SK-N-SH treated with all-trans-retinoic acid at 6 μM for 48 hours (cell line): Measurements from ENCODE around the gene LRRC52.

Experiments used
- ARNTL ChIP-seq: fragments of 450-650 bp; formaldehyde crosslinking; IDR thresholded peaks from 2 replicates; pipeline ENCODE4 v1.5.0; 2020; ENCODE audit warnings: low read depth, mild to moderate bottlenecking, moderate library complexity, borderline replicate concordance
- CREB5 ChIP-seq: fragments of 250-450 bp; sonication (Bioruptor Pico); IDR thresholded peaks from 2 replicates; pipeline ENCODE4 v1.5.1; 2020; ENCODE audit warnings: low read depth, mild to moderate bottlenecking, moderate library complexity
- GLIS3 ChIP-seq: fragments of 250-450 bp; sonication (Bioruptor Pico); IDR thresholded peaks from 2 replicates; pipeline ENCODE4 v1.5.0; 2020; ENCODE audit warnings: mild to moderate bottlenecking, moderate library complexity
- OSR1 ChIP-seq: fragments of 250-450 bp; sonication (Bioruptor Pico); IDR thresholded peaks from 2 replicates; pipeline ENCODE4 v1.8.0; 2022; ENCODE audit warnings: moderate library complexity, mild to moderate bottlenecking, inconsistent platforms
- POU6F1 ChIP-seq: fragments of 250-450 bp; sonication (Bioruptor Pico); IDR thresholded peaks from 2 replicates; pipeline ENCODE4 v1.8.0; 2021; ENCODE audit warnings: low read depth, mild to moderate bottlenecking, moderate library complexity, borderline replicate concordance
- RARB ChIP-seq: fragments of 250-450 bp; sonication (Bioruptor Pico); IDR thresholded peaks from 2 replicates; pipeline ENCODE4 v1.8.0; 2021; ENCODE audit warnings: mild to moderate bottlenecking, moderate library complexity
- TCF4 ChIP-seq: fragments of 250-450 bp; sonication (Bioruptor Pico); IDR thresholded peaks from 2 replicates; pipeline ENCODE4 v1.8.0; 2021; ENCODE audit warnings: mild to moderate bottlenecking, moderate library complexity, borderline replicate concordance
- TOX ChIP-seq: fragments of 250-450 bp; sonication (Bioruptor Pico); IDR thresholded peaks from 2 replicates; pipeline ENCODE4 v1.8.0; 2021; ENCODE audit warnings: mild to moderate bottlenecking, moderate library complexity, borderline replicate concordance
- ZC3H10 ChIP-seq: fragments of 250-450 bp; sonication (Bioruptor Pico); IDR thresholded peaks from 2 replicates; pipeline ENCODE4 v1.5.1; 2021; ENCODE audit warnings: mild to moderate bottlenecking, moderate library complexity
- ZFP3 ChIP-seq: fragments of 250-450 bp; sonication (Bioruptor Pico); IDR thresholded peaks from 2 replicates; pipeline ENCODE4 v1.5.0; 2020; ENCODE audit warnings: mild to moderate bottlenecking, moderate library complexity
- ZNF565 ChIP-seq: fragments of 450-650 bp; formaldehyde crosslinking; conservative IDR thresholded peaks from 2 replicates; pipeline ENCODE4 v1.5.0; 2020; ENCODE audit warnings: low read depth, mild to moderate bottlenecking, moderate library complexity
- ZNF8 ChIP-seq: fragments of 450-650 bp; formaldehyde crosslinking; IDR thresholded peaks from 2 replicates; pipeline ENCODE4 v1.5.0; 2020; ENCODE audit warnings: mild to moderate bottlenecking, moderate library complexity
- TF ChIP-seq, protein P1 (sequence below): fragments of 250-450 bp; sonication (Bioruptor Pico); IDR thresholded peaks from 2 replicates; pipeline ENCODE4 v1.8.0; 2020; ENCODE audit warnings: mild to moderate bottlenecking, moderate library complexity, borderline replicate concordance
- TF ChIP-seq, protein P2 (sequence below): fragments of 250-450 bp; sonication (Bioruptor Pico); IDR thresholded peaks from 2 replicates; pipeline ENCODE4 v1.5.0; 2020; ENCODE audit warnings: mild to moderate bottlenecking, moderate library complexity

GRCh38 chr1:165586398-165586797 lies 42.6 kb downstream of the LRRC52 start:
- TF ChIP-seq, protein P1, sequence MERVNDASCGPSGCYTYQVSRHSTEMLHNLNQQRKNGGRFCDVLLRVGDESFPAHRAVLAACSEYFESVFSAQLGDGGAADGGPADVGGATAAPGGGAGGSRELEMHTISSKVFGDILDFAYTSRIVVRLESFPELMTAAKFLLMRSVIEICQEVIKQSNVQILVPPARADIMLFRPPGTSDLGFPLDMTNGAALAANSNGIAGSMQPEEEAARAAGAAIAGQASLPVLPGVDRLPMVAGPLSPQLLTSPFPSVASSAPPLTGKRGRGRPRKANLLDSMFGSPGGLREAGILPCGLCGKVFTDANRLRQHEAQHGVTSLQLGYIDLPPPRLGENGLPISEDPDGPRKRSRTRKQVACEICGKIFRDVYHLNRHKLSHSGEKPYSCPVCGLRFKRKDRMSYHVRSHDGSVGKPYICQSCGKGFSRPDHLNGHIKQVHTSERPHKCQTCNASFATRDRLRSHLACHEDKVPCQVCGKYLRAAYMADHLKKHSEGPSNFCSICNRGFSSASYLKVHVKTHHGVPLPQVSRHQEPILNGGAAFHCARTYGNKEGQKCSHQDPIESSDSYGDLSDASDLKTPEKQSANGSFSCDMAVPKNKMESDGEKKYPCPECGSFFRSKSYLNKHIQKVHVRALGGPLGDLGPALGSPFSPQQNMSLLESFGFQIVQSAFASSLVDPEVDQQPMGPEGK: no peak
- TF ChIP-seq ZFP3 (CRISPR knock-in tag) (no peak), GLIS3 (CRISPR knock-in tag) (no peak), ZC3H10 (CRISPR knock-in tag) (no peak), CREB5 (CRISPR knock-in tag) (no peak), ARNTL (CRISPR knock-in tag) (no peak), ZNF8 (CRISPR knock-in tag) (no peak), POU6F1 (CRISPR knock-in tag) (no peak), RARB (no peak), OSR1 (CRISPR knock-in tag) (no peak), TCF4 (no peak), TOX (CRISPR knock-in tag) (no peak), ZNF565 (CRISPR knock-in tag) (no peak)
- TF ChIP-seq, protein P2, sequence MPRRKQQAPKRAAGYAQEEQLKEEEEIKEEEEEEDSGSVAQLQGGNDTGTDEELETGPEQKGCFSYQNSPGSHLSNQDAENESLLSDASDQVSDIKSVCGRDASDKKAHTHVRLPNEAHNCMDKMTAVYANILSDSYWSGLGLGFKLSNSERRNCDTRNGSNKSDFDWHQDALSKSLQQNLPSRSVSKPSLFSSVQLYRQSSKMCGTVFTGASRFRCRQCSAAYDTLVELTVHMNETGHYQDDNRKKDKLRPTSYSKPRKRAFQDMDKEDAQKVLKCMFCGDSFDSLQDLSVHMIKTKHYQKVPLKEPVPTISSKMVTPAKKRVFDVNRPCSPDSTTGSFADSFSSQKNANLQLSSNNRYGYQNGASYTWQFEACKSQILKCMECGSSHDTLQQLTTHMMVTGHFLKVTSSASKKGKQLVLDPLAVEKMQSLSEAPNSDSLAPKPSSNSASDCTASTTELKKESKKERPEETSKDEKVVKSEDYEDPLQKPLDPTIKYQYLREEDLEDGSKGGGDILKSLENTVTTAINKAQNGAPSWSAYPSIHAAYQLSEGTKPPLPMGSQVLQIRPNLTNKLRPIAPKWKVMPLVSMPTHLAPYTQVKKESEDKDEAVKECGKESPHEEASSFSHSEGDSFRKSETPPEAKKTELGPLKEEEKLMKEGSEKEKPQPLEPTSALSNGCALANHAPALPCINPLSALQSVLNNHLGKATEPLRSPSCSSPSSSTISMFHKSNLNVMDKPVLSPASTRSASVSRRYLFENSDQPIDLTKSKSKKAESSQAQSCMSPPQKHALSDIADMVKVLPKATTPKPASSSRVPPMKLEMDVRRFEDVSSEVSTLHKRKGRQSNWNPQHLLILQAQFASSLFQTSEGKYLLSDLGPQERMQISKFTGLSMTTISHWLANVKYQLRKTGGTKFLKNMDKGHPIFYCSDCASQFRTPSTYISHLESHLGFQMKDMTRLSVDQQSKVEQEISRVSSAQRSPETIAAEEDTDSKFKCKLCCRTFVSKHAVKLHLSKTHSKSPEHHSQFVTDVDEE (CRISPR knock-in tag): no peak
